ENCODE data around the gene FRMD4A.

- TF ChIP-seq, protein P1, sequence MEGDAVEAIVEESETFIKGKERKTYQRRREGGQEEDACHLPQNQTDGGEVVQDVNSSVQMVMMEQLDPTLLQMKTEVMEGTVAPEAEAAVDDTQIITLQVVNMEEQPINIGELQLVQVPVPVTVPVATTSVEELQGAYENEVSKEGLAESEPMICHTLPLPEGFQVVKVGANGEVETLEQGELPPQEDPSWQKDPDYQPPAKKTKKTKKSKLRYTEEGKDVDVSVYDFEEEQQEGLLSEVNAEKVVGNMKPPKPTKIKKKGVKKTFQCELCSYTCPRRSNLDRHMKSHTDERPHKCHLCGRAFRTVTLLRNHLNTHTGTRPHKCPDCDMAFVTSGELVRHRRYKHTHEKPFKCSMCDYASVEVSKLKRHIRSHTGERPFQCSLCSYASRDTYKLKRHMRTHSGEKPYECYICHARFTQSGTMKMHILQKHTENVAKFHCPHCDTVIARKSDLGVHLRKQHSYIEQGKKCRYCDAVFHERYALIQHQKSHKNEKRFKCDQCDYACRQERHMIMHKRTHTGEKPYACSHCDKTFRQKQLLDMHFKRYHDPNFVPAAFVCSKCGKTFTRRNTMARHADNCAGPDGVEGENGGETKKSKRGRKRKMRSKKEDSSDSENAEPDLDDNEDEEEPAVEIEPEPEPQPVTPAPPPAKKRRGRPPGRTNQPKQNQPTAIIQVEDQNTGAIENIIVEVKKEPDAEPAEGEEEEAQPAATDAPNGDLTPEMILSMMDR (conservative IDR thresholded peaks at IDR 0.05 in 1 of 2, IDR thresholded peaks at IDR 0.05 in 1 of 2; ENCODE audit: extremely low read depth in 1 of 2, insufficient read depth in 1 of 2, low read depth in 1 of 2, low read length in 2 of 2): no peak
- TF ChIP-seq EZH2 (IDR thresholded peaks at IDR 0.05; ENCODE audit: borderline replicate concordance, low read length): no peak
Measured at GRCh38 chr10:13670311-13670710, 660.4 kb downstream of the FRMD4A start.
